ENCODE data around the gene KCNT2.

DNA sequence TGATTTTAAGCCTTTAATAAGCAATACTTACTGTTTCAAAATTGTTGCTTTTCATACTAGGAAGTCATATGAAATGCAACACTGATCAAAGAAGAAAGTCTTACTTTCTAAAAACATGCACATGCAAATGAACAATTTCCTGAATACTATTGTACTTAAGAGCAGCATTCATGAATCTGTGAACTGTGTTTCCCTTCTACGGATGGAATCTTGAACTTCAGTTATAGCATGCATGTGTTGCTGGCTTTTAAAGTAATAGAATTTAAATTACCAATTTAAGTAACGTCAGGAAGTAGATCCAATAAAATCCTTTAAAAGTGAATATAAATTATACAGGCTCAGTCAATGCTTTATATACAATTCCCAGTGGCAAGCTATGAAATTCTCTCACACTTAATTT lies 348.9 kb downstream of the KCNT2 start:
- no peak for TF ChIP-seq YY1 (IDR thresholded peaks at IDR 0.05)
- TF ChIP-seq, protein P1, sequence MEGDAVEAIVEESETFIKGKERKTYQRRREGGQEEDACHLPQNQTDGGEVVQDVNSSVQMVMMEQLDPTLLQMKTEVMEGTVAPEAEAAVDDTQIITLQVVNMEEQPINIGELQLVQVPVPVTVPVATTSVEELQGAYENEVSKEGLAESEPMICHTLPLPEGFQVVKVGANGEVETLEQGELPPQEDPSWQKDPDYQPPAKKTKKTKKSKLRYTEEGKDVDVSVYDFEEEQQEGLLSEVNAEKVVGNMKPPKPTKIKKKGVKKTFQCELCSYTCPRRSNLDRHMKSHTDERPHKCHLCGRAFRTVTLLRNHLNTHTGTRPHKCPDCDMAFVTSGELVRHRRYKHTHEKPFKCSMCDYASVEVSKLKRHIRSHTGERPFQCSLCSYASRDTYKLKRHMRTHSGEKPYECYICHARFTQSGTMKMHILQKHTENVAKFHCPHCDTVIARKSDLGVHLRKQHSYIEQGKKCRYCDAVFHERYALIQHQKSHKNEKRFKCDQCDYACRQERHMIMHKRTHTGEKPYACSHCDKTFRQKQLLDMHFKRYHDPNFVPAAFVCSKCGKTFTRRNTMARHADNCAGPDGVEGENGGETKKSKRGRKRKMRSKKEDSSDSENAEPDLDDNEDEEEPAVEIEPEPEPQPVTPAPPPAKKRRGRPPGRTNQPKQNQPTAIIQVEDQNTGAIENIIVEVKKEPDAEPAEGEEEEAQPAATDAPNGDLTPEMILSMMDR (IDR thresholded peaks at IDR 0.05; ENCODE audit: low read depth, low read length, missing input control) = no peak
- no peak for TF ChIP-seq RAD21 (IDR thresholded peaks at IDR 0.05)
- TF ChIP-seq, protein P2, sequence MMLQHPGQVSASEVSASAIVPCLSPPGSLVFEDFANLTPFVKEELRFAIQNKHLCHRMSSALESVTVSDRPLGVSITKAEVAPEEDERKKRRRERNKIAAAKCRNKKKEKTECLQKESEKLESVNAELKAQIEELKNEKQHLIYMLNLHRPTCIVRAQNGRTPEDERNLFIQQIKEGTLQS (IDR thresholded peaks at IDR 0.05) = no peak
- TF ChIP-seq, protein P3, sequence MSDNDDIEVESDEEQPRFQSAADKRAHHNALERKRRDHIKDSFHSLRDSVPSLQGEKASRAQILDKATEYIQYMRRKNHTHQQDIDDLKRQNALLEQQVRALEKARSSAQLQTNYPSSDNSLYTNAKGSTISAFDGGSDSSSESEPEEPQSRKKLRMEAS (IDR thresholded peaks at IDR 0.05) = no peak

Data from liver (tissue), 3 donors.